Upper lobe of left lung (tissue), 6 donors: ENCODE measurements around the gene TUBGCP6. TPM values are rescaled to one million over a fixed set of nuclear protein-coding genes. Genes with fewer than 3 reads are reported as not detected.

Experiments
- ATAC-seq, 2 donors: fragments of 200-7000 bp; cut with Tn5 transposase; one replicate each; pipeline ENCODE4 v1.9.1; 2022; ENCODE audit warnings: mild to moderate bottlenecking in 2 of 2, moderate library complexity in 2 of 2; ENCODE audit not compliant: low FRiP score in 2 of 2
- DNase-seq, 2 donors: peaks; one replicate each; pipeline ENCODE4 v3.0.0-alpha.2; 2019 to 2020
- H3K27ac ChIP-seq, 4 donors: fragments of 200-600 bp; sonication (generic); one replicate each; pipeline ENCODE4 v1.5.1; 2016 to 2019
- H3K27me3 ChIP-seq, 4 donors: fragments of 200-600 bp; sonication (generic); one replicate each; pipeline ENCODE4 v1.5.1; 2017 to 2019
- H3K36me3 ChIP-seq, 4 donors: fragments of 200-600 bp; sonication (generic); one replicate each; pipeline ENCODE4 v1.5.1; 2016 to 2019
- H3K4me1 ChIP-seq, 4 donors: fragments of 200-600 bp; sonication (generic); one replicate each; pipeline ENCODE4 v1.5.1; 2018 to 2019
- H3K4me3 ChIP-seq, 4 donors: fragments of 200-600 bp; sonication (generic); one replicate each; pipeline ENCODE4 v1.5.1; 2017 to 2019; ENCODE audit warnings: mild to moderate bottlenecking in 2 of 4, moderate library complexity in 1 of 4
- H3K9me3 ChIP-seq, 4 donors: fragments of 200-600 bp; sonication (generic); one replicate each; pipeline ENCODE4 v1.5.1; 2018 to 2019
- EP300 ChIP-seq, 4 donors: sonication (generic); formaldehyde crosslinking; IDR thresholded peaks; one replicate each; pipeline ENCODE4 v1.5.1; 2017; ENCODE audit warnings: antibody characterized with exemption in 4 of 4, control low read depth in 2 of 4
- POLR2A ChIP-seq, 4 donors: fragments of 450-650 bp; IDR thresholded peaks; one replicate each; pipeline ENCODE4 v1.5.1; 2016 to 2017; ENCODE audit warnings: antibody characterized with exemption in 4 of 4, mild to moderate bottlenecking in 2 of 4
- POLR2AphosphoS5 ChIP-seq, 2 donors: sonication (generic); formaldehyde crosslinking; IDR thresholded peaks; one replicate each; pipeline ENCODE4 v1.5.1; 2017; ENCODE audit warnings: antibody characterized with exemption in 2 of 2
- WGBS, 2 donors: methylation state at CpG; one replicate each; pipeline ENCODE4 v1.1.5; 2017 to 2018; 5-methylcytosine and 5-hydroxymethylcytosine counted together
- total RNA-seq, 6 donors: library from RNA; depleted of rRNA in 4 of 6; stranded (reverse); fragments of >200 nt in 4 of 6; gene quantifications; one replicate each; pipeline versions ENCODE4 v1.1.0 to v1.2.1, GENCODE V29; 2016 to 2021
- TF ChIP-seq, protein P1 (sequence below), 6 experiments: fragments of 450-650 bp in 4 of 6; fragments of 200-600 bp in 2 of 6; sonication (generic) in 2 of 6; IDR thresholded peaks; one replicate each; pipeline ENCODE4 v1.5.1; 2016 to 2019; ENCODE audit warnings: antibody characterized with exemption in 6 of 6
- donor health status: DM: no; HTN: no; CAD: no; lungs with moderate emphysema.
- donor health status: DM: no; HTN: yes; CAD: no; lungs with severe emphysema.

The TUBGCP6 gene
- total RNA-seq, 6 donors from 2014 or later: 43.2 to 216 (median 52.4) TPM

DNA sequence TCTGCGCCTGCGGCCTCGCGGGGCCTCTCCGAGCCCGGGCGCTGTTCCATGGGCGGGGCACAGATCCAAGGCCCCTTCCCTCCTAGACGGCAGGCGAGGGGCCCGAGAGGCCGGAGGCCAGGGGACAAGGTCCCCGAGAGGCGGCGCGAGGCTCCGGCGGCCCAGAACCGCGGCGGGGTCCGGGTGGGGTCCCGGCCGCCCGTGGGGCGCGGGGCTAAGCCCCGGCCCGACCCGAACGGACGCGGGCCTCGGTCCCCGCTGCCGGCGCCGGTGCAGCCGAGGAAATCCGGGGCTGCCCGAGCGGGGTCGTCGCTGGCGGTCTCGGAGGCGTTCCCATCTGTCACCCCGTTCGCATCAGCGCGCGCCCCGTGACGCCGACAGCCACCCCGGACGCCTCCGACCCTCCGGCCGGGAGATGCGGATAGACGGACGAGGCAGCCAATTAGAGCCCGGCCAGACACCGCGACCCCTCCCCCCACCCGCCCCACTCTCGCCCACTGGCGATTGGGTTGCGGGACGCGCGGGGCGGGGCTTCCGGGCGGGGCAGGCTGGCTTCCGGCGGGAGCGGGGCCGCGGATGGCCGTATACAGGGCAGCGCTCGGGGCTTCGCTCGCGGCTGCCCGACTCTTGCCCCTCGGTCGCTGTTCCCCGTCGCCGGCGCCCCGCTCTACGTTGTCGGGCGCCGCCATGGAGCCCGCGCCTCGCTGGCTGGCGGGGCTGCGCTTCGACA lies 44.2 kb downstream of the TUBGCP6 start, which contains the start of gene SELENOO:
SELENOO (plus strand) TSS at position 551 of the 730 bp plus-strand sequence; CDS start at position 577, 26 bp downstream.
- TF ChIP-seq EP300 (IDR thresholded peaks at IDR 0.05) (no peak), POLR2A (IDR thresholded peaks at IDR 0.05) (peak in 3 of 4 donors; percentile 44 to 93 (median 63)), POLR2AphosphoS5 (IDR thresholded peaks at IDR 0.05) (peak; percentile 84 to 90)
- peak within 1 kb of the TSS; percentile 80 to 89 (median 85) for H3K27ac ChIP-seq
- peak within 1 kb of the TSS; percentile 66 to 90 (median 84) for H3K4me3 ChIP-seq
- peaks cover 0 to 41% (median 22%) of the 10 kb centered on the region in 4 donors for H3K36me3 ChIP-seq
- H3K4me1 ChIP-seq: peaks cover 15 to 48% (median 23%) of the 10 kb centered on the region in 4 donors
- whole genome bisulfite sequencing, 2 donors: 0% methylated on average over 8 to 39 of the region's 105 CpGs
- ATAC-seq (peak; percentile 90 to 96), DNase-seq (peak; percentile 91 to 99)
- H3K27me3 ChIP-seq: no peaks in the 10 kb centered on the region
- H3K9me3 ChIP-seq: no peaks in the 10 kb centered on the region

DNA sequence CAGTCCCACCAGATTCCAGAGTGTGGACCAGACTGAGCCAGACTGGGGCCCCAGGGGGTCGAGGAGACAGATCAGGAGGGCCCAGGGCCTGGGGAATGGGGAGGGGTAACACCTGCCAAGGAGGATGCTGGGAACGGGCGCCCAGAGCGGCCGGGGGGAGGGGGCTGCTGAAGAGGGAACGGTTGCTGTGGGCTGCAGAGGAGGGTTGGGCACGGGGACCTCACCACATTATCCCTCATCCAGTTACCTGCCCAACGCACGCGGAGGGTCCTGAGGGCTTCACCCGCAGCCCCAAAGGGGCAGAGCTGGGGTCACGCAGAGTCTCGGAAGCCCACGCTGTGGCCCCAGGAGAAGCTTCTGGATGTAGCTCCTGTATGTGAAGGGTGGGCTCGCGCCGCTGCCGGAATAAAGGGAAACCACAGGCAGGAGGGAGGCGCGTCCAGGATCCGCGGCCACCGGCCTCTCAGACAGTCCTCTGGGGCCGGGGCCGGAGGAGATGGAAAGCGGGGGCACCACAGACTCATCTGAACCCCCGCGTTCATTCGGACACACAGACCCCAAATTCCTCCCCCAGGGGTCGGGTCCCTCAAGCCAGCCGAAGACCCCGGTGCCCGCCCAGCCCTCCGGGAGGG lies 44.9 kb downstream of the TUBGCP6 start:
- H3K27me3 ChIP-seq: no peaks in the 10 kb centered on the region
- no peak for TF ChIP-seq EP300 (IDR thresholded peaks at IDR 0.05)
- TF ChIP-seq, protein P1, sequence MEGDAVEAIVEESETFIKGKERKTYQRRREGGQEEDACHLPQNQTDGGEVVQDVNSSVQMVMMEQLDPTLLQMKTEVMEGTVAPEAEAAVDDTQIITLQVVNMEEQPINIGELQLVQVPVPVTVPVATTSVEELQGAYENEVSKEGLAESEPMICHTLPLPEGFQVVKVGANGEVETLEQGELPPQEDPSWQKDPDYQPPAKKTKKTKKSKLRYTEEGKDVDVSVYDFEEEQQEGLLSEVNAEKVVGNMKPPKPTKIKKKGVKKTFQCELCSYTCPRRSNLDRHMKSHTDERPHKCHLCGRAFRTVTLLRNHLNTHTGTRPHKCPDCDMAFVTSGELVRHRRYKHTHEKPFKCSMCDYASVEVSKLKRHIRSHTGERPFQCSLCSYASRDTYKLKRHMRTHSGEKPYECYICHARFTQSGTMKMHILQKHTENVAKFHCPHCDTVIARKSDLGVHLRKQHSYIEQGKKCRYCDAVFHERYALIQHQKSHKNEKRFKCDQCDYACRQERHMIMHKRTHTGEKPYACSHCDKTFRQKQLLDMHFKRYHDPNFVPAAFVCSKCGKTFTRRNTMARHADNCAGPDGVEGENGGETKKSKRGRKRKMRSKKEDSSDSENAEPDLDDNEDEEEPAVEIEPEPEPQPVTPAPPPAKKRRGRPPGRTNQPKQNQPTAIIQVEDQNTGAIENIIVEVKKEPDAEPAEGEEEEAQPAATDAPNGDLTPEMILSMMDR (IDR thresholded peaks at IDR 0.05): no peak
- TF ChIP-seq POLR2AphosphoS5 (IDR thresholded peaks at IDR 0.05): no peak
- TF ChIP-seq POLR2A (IDR thresholded peaks at IDR 0.05): peak in 1 of 4 donors; percentile 13
- peak in 1 of 2 donors; percentile 82 for DNase-seq
- peak overlapping the region; percentile 80 to 89 (median 85) for H3K27ac ChIP-seq
- peak in 1 of 2 donors; percentile 31 for ATAC-seq
- H3K4me3 ChIP-seq: peak overlapping the region; percentile 66 to 90 (median 84)
- H3K4me1 ChIP-seq: peaks cover 15 to 42% (median 23%) of the 10 kb centered on the region in 4 donors
- H3K9me3 ChIP-seq: no peaks in the 10 kb centered on the region
- 3 to 8% methylated on average over 17 to 28 of the region's 34 CpGs for WGBS, 2 donors
- peaks cover 0 to 48% (median 26%) of the 10 kb centered on the region in 4 donors for H3K36me3 ChIP-seq

DNA sequence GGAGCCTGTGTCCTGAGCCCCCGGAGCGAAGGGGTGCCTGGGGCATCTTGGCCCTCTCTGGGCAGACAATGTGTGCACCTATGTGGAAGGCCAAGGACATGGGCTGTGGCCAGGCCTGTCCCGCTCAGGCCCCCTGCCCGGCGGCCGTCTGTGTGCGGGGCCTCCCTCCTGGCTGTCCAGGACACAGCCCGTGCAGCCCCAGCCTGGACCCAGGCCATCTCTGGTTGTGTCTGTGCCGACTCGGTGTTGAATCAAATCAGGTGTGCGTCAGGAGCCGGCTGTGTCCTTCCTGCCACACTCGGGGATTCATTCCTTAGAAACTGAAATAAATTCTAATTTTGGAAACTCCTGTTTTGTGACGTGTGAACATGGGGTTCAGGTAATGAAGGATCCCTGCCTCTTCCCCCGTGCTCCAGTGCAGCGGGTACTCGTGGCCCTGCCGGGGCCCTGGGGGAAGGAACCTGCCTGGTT lies 45.5 kb downstream of the TUBGCP6 start:
- DNase-seq (peak in 1 of 2 donors; percentile 79), ATAC-seq (no peak)
- no peak for TF ChIP-seq POLR2A (IDR thresholded peaks at IDR 0.05)
- no peak for TF ChIP-seq EP300 (IDR thresholded peaks at IDR 0.05)
- TF ChIP-seq, protein P1 (IDR thresholded peaks at IDR 0.05): no peak
- no peak for TF ChIP-seq POLR2AphosphoS5 (IDR thresholded peaks at IDR 0.05)
- Histone ChIP-seq H3K27me3 (no peaks in the 10 kb centered on the region), H3K4me1 (peaks cover 15 to 35% (median 23%) of the 10 kb centered on the region in 4 donors), H3K9me3 (no peaks in the 10 kb centered on the region), H3K36me3 (peaks cover 4 to 54% (median 32%) of the 10 kb centered on the region in 4 donors), H3K4me3 (peak overlapping the region in 1 of 4 donors; percentile 90), H3K27ac (no peak overlapping the region)
- WGBS, 2 donors: 86 to 87% methylated on average over 2 to 18 of the region's 18 CpGs

DNA sequence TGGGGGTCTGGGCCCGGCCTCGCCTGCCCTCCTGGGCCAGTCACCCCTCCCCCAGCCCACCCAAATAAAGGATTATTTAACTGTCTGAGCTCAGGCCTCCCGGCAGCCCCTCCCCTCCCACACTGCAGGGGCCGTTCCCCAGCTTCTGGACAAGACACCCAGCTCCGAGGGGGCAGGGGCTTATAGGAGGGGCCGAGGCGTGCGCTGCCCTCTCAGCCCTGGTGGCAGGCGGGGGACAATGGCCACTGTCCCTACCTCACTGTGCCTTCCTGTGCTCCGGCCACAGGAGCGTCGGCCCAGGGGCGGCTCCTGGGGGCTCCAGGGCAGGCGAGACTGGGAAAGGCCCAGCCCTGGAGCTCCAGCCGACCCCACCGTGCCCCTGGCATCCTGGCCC lies 46.2 kb downstream of the TUBGCP6 start:
- TF ChIP-seq POLR2AphosphoS5 (IDR thresholded peaks at IDR 0.05) (no peak), EP300 (IDR thresholded peaks at IDR 0.05) (no peak)
- TF ChIP-seq, protein P1 (IDR thresholded peaks at IDR 0.05): no peak
- Histone ChIP-seq H3K9me3 (no peaks in the 10 kb centered on the region), H3K4me3 (no peak overlapping the region), H3K27ac (no peak overlapping the region), H3K27me3 (no peaks in the 10 kb centered on the region), H3K36me3 (peaks cover 8 to 57% (median 39%) of the 10 kb centered on the region in 4 donors), H3K4me1 (peaks cover 15 to 32% (median 23%) of the 10 kb centered on the region in 4 donors)
- 90 to 93% methylated on average over 9 to 16 of the region's 16 CpGs for WGBS, 2 donors
- DNase-seq (peak in 1 of 2 donors; percentile 73), ATAC-seq (no peak)
